IgD-negative memory B cell (primary cell): Measurements from ENCODE around the gene C10orf71. TPM values are rescaled to one million over a fixed set of nuclear protein-coding genes. Genes with fewer than 3 reads are reported as not detected.

Experiments used
- H3K27ac Mint-ChIP-seq, 3 donors: one replicate each; pipeline ENCODE4 v1.8.0; 2020 to 2022; ENCODE audit warnings: mild to moderate bottlenecking in 3 of 3, mixed read lengths in 3 of 3, moderate library complexity in 1 of 3
- H3K27me3 Mint-ChIP-seq: one replicate; pipeline ENCODE4 v1.8.0; 2021; ENCODE audit warnings: mixed read lengths
- H3K36me3 Mint-ChIP-seq: one replicate; pipeline ENCODE4 v1.8.0; 2020; ENCODE audit warnings: mild to moderate bottlenecking, mixed read lengths
- H3K4me1 Mint-ChIP-seq, 3 donors: one replicate each; pipeline ENCODE4 v1.8.0; 2020 to 2022; ENCODE audit warnings: mixed read lengths in 3 of 3, mild to moderate bottlenecking in 1 of 3
- H3K4me3 Mint-ChIP-seq, 4 donors: one replicate each; pipeline ENCODE4 v1.8.0; 2020 to 2022; ENCODE audit warnings: mild to moderate bottlenecking in 4 of 4, mixed read lengths in 4 of 4, moderate library complexity in 3 of 4
- H3K9me3 Mint-ChIP-seq, 3 donors: one replicate each; pipeline ENCODE4 v1.8.0; 2020 to 2021; ENCODE audit warnings: mixed read lengths in 3 of 3, mild to moderate bottlenecking in 1 of 3
- polyA plus RNA-seq: library from polyadenylated mRNA; unstranded; fragments of 300-500 nt; fragmentation: Illumina TruSeq; gene quantifications from one replicate; pipeline ENCODE4 v1.2.3, GENCODE V29; 2021

Gene C10orf71
- polyA plus RNA-seq, 1 donor from 2014 or later, result not detected

DNA sequence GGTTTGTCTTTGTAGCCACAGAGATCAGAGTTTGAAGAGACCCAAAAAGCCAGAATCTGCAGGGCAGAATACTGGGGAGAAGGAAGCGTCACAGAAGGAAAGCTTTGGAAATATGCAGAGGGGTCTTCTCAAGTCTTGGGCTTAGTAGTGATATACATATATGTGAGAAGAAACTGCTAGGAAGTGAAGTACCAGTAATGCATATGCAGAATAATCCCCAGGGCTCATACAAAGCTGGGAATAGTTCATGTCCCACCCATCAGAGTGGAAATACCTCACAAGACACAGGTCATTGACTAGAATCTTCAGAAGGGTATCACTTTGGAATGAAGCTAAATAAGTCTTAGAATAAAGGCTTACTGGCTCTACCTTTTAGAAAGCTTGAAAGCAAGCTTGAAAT lies 39.6 kb downstream of the C10orf71 start:
- peaks cover 0 to 8% (median 0%) of the 10 kb centered on the region in 3 donors for H3K9me3 Mint-ChIP-seq

DNA sequence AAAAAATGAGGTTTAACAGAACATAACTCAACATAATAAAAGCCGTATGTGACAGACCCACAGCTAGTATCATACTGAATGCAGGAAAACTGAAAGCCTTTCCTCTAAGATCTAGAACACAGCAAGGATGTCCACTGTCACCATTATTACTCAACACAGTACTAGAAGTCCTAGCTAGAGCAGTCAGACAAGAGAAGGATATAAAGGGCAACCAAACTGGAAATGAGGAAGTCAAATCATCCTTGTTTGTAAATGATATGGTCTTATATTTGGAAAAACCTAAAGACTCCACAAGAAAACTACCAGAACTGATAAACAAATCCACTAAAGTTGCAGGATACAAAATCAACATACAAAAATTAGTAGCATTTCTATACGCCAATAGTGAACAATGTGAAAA lies 45.9 kb downstream of the C10orf71 start:
- Mint-ChIP-seq H3K27me3 (no peaks in the 10 kb centered on the region), H3K4me1 (peaks cover 0 to 1% (median 0%) of the 10 kb centered on the region in 3 donors), H3K27ac (no peak overlapping the region), H3K9me3 (peaks cover 1 to 6% (median 3%) of the 10 kb centered on the region in 3 donors), H3K36me3 (peaks cover 4% of the 10 kb centered on the region), H3K4me3 (no peak overlapping the region)

More for the DNA sequence above, 39.6 kb downstream of the C10orf71 start:
- Mint-ChIP-seq H3K36me3 (peaks cover 5% of the 10 kb centered on the region), H3K27ac (no peak overlapping the region), H3K27me3 (peaks cover 5% of the 10 kb centered on the region), H3K4me1 (peaks cover 0 to 3% (median 0%) of the 10 kb centered on the region in 3 donors), H3K4me3 (no peak overlapping the region)

DNA sequence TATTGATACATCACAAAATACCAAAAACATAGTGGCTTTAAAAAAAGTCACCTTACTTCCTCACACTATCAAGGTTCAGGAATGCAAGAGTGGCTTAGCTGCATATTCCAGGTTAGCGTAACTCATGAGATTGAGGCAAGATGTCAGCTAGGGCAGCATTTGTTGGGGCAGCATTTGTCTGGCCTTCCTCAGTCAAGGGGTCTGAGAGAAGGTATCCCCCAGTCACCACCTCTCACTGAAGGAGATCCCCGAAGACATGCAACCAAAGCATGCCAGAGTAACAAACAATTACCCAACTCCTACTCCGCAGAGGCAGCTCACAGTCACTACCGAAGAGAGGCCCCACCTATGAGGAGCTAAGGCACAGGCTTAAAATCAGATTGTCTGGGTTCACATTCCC lies 48.4 kb downstream of the C10orf71 start:
- no peaks in the 10 kb centered on the region for H3K27me3 Mint-ChIP-seq
- H3K9me3 Mint-ChIP-seq, result peaks cover 1 to 12% (median 8%) of the 10 kb centered on the region in 3 donors
- H3K4me3 Mint-ChIP-seq, result no peak overlapping the region
- peaks cover 2% of the 10 kb centered on the region for H3K36me3 Mint-ChIP-seq
- H3K27ac Mint-ChIP-seq, result no peak overlapping the region
- H3K4me1 Mint-ChIP-seq, result peaks cover 0 to 1% (median 0%) of the 10 kb centered on the region in 3 donors

DNA sequence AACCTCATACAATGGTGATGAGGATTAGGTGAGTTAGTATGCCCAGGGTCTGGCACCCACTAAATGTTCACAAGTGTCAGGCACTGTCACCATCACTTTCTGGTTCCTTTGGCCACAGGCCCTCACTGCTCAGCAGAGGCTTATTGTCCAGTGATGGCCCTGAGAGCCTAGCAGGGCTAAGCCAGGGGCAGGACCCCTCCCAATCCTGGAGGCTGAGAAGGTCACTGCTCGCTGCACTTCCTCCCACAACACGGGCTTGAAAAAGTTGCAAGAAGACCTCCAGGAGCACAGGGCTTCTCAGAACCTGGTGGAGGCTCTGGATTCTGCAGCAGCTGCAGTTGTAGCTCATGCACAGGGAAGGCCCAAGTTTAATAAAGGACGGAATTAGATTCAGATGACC lies 48.9 kb downstream of the C10orf71 start:
- Mint-ChIP-seq H3K36me3 (peaks cover 2% of the 10 kb centered on the region), H3K9me3 (peaks cover 1 to 12% (median 8%) of the 10 kb centered on the region in 3 donors), H3K4me3 (no peak overlapping the region), H3K27me3 (no peaks in the 10 kb centered on the region), H3K27ac (no peak overlapping the region), H3K4me1 (peaks cover 0 to 1% (median 0%) of the 10 kb centered on the region in 3 donors)

DNA sequence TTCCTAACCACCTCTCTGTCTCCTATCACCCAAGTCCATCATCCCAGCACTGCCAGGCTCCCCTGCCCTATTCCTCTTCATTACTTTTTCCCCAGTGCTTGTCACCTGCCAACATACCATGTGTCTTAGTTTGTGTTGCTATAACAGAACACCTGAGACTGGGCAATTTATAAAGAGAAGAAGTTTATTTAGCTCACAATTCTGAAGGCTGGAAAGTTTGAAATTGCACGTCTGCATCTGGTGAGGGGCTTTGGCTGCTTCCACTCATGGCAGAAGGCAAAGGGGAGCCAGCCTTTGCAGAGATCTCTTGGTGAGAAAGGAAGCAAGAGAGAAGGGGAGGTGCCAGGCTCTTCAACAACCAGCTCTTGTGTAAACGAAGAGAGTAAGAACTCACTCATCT lies 49.6 kb downstream of the C10orf71 start:
- no peak overlapping the region for H3K27ac Mint-ChIP-seq
- peaks cover 0 to 1% (median 0%) of the 10 kb centered on the region in 3 donors for H3K4me1 Mint-ChIP-seq
- peaks cover 2% of the 10 kb centered on the region for H3K36me3 Mint-ChIP-seq
- H3K27me3 Mint-ChIP-seq, result no peaks in the 10 kb centered on the region
- H3K9me3 Mint-ChIP-seq, result peaks cover 1 to 12% (median 8%) of the 10 kb centered on the region in 3 donors
- no peak overlapping the region for H3K4me3 Mint-ChIP-seq

DNA sequence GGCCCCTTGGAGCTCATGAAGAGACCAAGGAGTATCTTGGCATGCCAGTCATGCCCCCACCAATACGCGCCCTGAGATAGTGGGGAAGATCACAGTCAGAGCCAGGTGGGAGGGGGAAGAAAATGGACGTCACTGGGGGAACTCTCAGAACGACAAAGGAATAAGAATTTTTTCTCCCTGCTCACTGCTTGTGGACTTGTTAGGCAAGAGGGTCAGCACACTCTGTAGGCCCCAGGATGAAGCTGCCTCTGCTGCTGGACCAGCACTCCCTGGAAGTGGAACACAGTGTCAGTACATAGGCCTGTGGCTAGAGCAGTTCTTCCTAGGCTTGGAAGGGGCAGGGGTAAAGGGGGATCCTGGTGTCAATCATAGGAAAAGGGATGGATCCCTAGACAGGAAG lies 50.4 kb downstream of the C10orf71 start:
- no peak overlapping the region for H3K4me3 Mint-ChIP-seq
- H3K4me1 Mint-ChIP-seq, result no peaks in the 10 kb centered on the region
- peaks cover 2% of the 10 kb centered on the region for H3K36me3 Mint-ChIP-seq
- H3K27ac Mint-ChIP-seq, result no peak overlapping the region
- no peaks in the 10 kb centered on the region for H3K27me3 Mint-ChIP-seq
- H3K9me3 Mint-ChIP-seq, result peaks cover 1 to 12% (median 8%) of the 10 kb centered on the region in 3 donors

DNA sequence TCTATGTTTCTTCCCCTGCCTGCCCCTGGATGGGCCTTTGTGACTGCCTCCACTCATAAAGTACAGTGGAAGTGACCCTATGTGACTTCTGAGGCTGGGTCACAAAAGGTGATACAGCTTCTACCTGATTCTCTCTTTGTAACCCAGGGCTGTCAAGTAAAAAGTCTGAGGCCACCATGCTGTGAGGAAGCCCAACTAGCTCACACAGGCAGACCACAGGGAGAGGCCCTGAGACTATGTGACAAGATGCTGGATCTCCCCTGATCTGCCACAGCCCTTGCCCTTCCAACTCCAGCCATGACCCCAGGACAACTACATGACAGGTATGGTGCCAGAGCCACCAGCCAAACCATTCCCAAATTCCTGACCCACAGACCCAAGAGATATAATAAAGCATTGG lies 51.2 kb downstream of the C10orf71 start:
- no peaks in the 10 kb centered on the region for H3K4me1 Mint-ChIP-seq
- peak overlapping the region in 1 of 3 donors; percentile 20 for H3K27ac Mint-ChIP-seq
- H3K36me3 Mint-ChIP-seq, result peaks cover 2% of the 10 kb centered on the region
- H3K27me3 Mint-ChIP-seq, result peaks cover under 1% of the 10 kb centered on the region
- no peak overlapping the region for H3K4me3 Mint-ChIP-seq
- peaks cover 1 to 12% (median 8%) of the 10 kb centered on the region in 3 donors for H3K9me3 Mint-ChIP-seq

DNA sequence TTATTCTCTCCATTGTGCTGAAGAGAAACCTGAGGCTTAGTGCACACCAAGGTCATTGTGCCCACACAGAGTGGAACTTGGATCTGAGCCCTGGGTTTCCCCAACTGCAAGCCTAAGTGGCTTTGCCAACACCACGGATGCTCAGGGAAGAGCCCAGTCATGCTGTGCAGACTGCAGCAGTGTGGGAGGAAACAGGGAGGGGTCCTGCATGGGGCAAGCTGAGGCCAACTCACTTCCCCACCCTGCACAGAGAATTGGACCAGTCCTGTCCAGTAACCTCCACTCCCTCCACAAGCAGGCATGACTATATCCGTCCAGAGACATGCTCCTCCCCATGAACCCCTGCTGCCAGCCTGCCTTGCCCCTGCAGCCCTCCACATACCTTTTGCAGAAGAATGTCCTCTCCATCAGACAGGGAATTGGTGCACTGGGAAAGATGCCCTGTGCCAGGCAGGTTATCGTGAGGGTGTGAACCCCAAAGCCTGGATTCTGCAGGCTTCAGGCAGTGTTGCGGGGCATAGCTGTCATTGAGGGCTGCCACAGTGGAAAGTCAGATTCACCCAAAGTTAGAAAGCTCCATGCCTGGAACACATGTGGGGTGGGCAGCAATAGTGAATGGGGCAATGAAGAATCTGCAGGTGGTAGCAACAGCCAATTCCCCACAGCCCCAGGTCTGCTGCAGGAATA lies 52.0 kb downstream of the C10orf71 start:
- Mint-ChIP-seq H3K36me3 (no peaks in the 10 kb centered on the region), H3K4me3 (peak overlapping the region in 1 of 4 donors; percentile 35), H3K27ac (peak overlapping the region in 1 of 3 donors; percentile 20), H3K9me3 (peaks cover 1 to 12% (median 8%) of the 10 kb centered on the region in 3 donors), H3K27me3 (peaks cover 3% of the 10 kb centered on the region), H3K4me1 (no peaks in the 10 kb centered on the region)

DNA sequence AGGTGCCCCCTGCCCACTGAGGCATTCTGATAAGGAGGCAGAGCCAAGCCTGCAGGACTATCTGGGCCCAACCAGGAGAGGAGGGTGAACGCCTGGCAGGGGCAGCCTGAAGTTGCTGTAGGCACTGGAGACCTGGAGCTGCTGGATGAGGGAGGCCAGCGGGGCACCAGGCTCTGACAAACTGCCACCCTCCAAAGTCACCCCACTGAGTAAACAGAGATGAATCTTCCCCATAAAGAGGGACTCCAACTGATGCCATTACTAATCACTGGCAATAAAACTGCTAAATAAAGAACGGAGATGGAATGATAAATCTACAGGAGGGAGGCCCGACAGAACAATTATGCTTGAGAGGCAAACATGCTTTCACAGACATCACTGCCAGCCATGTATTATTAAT lies 52.7 kb downstream of the C10orf71 start:
- H3K27ac Mint-ChIP-seq, result no peak overlapping the region

DNA sequence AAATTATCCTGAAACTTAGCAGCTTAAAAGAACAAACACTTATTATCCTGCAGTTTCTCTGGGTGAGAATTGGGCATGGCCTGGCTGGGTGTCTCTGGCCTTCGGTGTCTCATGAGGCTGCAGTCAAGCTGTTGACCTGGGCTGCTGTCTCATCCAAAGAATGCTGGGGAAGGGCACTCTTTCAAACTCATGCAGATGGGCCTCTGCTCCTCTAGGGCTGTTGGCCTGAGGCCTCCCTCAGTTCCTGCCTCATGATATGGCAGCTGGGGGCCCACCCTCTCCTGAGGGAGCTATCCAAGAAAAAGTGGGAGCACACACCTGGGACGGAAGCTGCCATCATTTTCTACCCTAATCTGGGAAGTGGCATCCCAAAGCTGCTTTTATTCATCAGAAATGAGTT lies 53.4 kb downstream of the C10orf71 start:
- no peak overlapping the region for H3K4me3 Mint-ChIP-seq
- H3K36me3 Mint-ChIP-seq, result peaks cover 2% of the 10 kb centered on the region
- H3K9me3 Mint-ChIP-seq, result peaks cover 1 to 16% (median 8%) of the 10 kb centered on the region in 3 donors
- no peaks in the 10 kb centered on the region for H3K4me1 Mint-ChIP-seq
- H3K27ac Mint-ChIP-seq, result no peak overlapping the region
- H3K27me3 Mint-ChIP-seq, result peaks cover 4% of the 10 kb centered on the region

More for the DNA sequence above, 52.7 kb downstream of the C10orf71 start:
- no peak overlapping the region for H3K4me3 Mint-ChIP-seq
- H3K4me1 Mint-ChIP-seq, result no peaks in the 10 kb centered on the region
- H3K36me3 Mint-ChIP-seq, result peaks cover 2% of the 10 kb centered on the region
- peaks cover 3% of the 10 kb centered on the region for H3K27me3 Mint-ChIP-seq
- peaks cover 1 to 13% (median 8%) of the 10 kb centered on the region in 3 donors for H3K9me3 Mint-ChIP-seq

DNA sequence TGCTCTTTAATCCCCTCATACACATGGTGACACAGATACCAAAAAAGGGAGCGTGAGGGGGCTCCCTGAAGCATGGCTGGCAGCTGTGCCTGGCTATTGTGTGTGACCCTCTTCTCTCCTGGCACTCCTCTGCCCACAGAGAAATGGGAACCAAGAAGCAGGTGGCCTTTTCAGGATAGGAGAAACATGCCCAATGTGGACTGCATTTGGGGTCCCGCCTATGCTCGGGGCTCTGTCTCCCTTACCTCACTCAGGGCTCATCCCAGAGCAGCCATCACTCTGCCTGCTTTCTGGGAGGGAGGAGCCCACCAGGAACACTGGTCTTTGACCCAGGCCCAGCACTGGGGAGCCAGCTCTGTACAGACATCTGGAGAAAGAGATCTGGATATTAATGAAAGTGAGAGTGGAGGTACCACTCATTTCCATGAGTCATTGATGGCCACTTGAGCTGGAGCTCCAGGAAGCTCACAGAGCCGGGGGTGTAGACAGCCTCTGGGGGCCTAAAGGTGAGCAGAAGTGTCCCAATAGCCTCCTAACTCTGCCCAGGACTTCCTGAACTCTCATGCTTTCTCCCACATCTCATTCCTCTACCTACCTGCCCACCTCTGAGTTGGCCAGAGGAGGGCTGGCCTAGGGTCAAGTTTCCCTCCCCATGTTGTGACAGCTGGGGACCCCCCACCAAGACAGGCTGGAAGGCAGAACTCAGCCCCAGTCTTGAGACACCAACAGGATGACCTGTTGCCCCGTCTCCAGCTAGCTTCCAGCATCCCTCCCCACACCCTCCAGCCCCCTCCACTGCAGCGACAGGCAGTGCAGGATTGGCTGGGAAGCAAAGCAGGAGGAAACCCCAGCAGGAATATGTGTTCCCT lies 54.3 kb downstream of the C10orf71 start:
- Mint-ChIP-seq H3K36me3 (peaks cover 2% of the 10 kb centered on the region), H3K9me3 (peaks cover 1 to 20% (median 8%) of the 10 kb centered on the region in 3 donors), H3K27me3 (peaks cover 4% of the 10 kb centered on the region), H3K4me3 (no peak overlapping the region), H3K4me1 (no peaks in the 10 kb centered on the region), H3K27ac (no peak overlapping the region)

DNA sequence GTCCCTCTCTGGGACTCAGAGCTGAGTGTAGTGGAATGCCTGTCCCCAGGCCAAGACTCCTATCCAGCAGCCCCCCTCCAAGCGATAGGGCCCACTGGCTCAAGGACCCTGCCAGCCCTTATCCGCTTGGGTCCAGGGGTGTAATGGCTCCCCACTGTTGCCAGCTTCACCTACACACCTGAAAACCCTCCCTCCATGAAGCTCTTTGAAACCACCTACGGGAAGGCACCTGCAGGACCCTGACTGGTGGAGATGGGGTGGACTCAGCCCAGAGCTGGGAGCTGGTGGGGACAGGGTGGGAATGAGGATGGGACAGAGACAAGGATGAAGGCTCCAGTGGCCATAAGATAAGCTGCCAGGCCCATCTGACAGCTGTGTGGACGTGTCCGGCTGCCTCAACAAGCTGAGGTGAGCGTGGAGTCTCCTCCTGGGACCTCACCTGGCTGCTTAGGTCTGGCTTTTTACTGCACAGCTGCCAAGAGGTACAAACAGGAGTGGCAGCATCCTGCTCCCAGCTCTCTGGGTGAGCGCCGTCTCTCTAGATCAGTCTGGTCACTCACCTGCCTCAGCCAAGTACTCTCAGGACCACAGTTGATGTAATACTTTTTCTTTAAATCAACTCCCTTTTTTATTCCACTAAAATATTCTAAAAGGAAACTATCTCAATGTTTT lies 55.1 kb downstream of the C10orf71 start:
- no peaks in the 10 kb centered on the region for H3K4me1 Mint-ChIP-seq

DNA sequence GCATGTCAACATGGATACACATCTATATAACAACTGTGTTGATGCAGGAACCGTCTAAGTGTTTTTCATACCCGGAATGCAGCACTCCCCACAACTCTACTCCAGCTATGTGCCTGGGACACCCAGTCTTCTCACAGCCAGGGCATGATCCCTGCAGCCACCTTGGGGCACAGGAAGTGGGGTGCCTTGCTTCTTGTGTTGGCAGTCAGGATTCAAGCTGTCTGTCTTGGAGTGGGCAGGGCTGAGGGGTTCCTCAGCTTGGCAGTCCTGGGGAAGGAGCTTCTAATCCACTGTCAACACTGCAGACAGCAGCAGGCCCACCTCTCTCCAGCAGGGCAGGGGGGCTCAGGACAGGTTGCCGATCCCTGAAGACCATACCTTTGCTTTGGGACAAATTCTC lies 55.6 kb downstream of the C10orf71 start:
- Mint-ChIP-seq H3K4me1 (no peaks in the 10 kb centered on the region), H3K4me3 (no peak overlapping the region), H3K9me3 (peaks cover 0 to 16% (median 8%) of the 10 kb centered on the region in 3 donors), H3K27me3 (peaks cover 10% of the 10 kb centered on the region), H3K36me3 (peaks cover 2% of the 10 kb centered on the region), H3K27ac (no peak overlapping the region)

More for the DNA sequence above, 55.1 kb downstream of the C10orf71 start:
- Mint-ChIP-seq H3K36me3 (peaks cover 2% of the 10 kb centered on the region), H3K27me3 (peaks cover 8% of the 10 kb centered on the region), H3K9me3 (peaks cover under 1 to 20% (median 8%) of the 10 kb centered on the region in 3 donors), H3K27ac (no peak overlapping the region), H3K4me3 (no peak overlapping the region)

DNA sequence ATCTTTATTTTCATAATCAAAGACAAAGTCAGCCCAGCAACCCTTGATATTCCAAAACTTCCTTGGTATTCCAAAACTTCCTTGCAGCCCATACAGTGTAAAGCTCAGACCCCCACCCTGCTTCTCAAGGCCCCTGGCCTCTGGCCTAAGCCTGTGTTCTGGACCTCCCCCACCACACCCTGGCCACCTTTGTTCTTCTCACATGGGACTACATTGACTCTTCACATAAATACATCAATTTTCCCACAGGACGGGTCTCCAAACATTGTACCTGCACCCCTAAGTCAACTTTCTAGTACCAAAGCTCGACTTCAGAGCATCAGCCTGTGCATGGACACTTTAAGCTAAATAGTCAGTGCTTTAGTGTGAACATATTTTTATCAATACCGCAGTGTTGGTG lies 56.3 kb downstream of the C10orf71 start:
- H3K4me1 Mint-ChIP-seq, result no peaks in the 10 kb centered on the region
- H3K4me3 Mint-ChIP-seq, result no peak overlapping the region
- peaks cover 2% of the 10 kb centered on the region for H3K36me3 Mint-ChIP-seq
- peaks cover 10% of the 10 kb centered on the region for H3K27me3 Mint-ChIP-seq
- H3K9me3 Mint-ChIP-seq, result peaks cover 0 to 10% (median 2%) of the 10 kb centered on the region in 3 donors
- H3K27ac Mint-ChIP-seq, result no peak overlapping the region

DNA sequence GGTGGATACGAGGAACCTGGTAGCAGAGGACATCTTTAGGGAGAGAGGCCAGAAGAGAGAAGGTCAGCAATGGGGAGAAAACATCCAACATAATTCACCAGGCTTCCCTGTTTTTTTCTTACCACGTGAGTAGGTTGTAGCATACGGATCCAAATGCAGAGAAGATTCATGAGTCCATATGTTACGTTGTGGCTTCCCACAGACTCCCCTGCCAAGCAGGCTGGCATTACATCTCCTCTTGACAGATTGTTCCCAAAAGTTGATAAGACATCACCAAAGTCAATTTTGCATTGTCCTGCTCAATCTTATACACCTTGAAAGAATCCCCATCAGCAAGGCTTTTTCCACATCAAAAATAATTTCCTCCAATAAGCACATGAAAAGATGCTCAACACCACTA lies 57.2 kb downstream of the C10orf71 start:
- Mint-ChIP-seq H3K4me1 (no peaks in the 10 kb centered on the region), H3K36me3 (peaks cover 2% of the 10 kb centered on the region), H3K27me3 (peaks cover 10% of the 10 kb centered on the region), H3K4me3 (no peak overlapping the region), H3K27ac (no peak overlapping the region), H3K9me3 (peaks cover 0 to 8% (median 0%) of the 10 kb centered on the region in 3 donors)
